Loucy (cell line): ENCODE data around the gene RPA3.

ENCODE experiments used
- CTCF ChIP-seq: fragments of 200-600 bp; sonication (generic); conservative IDR thresholded peaks from 2 replicates; pipeline ENCODE4 v1.5.1; 2014; ENCODE audit warnings: mild to moderate bottlenecking, antibody characterized with exemption, low read length
- EZH2phosphoT487 ChIP-seq: fragments of 200-600 bp; IDR thresholded peaks from 2 replicates; pipeline ENCODE4 v1.6.1; 2018; ENCODE audit warnings: antibody characterized with exemption, mild to moderate bottlenecking, moderate library complexity, borderline replicate concordance

- TF ChIP-seq EZH2phosphoT487 (no peak), CTCF (no peak)
Observed at GRCh38 chr7:7672545-7673239, 45.7 kb downstream of the RPA3 start.
